Uterus (tissue), 2 donors: ENCODE results near the gene FHIT.

Experiments
- POLR2A ChIP-seq, 2 donors: fragments of 450-650 bp; IDR thresholded peaks; one replicate each; pipeline ENCODE4 v1.6.1; 2016; ENCODE audit warnings: antibody characterized with exemption in 2 of 2, mild to moderate bottlenecking in 1 of 2, moderate library complexity in 1 of 2
- TF ChIP-seq, protein P1 (sequence below), 4 experiments: fragments of 200-600 bp in 2 of 4; fragments of 450-650 bp in 2 of 4; sonication (generic) in 2 of 4; IDR thresholded peaks; one replicate each; pipeline ENCODE4 v1.5.1; 2016 to 2019; ENCODE audit warnings: antibody characterized with exemption in 4 of 4, mild to moderate bottlenecking in 2 of 4, moderate library complexity in 1 of 4

DNA sequence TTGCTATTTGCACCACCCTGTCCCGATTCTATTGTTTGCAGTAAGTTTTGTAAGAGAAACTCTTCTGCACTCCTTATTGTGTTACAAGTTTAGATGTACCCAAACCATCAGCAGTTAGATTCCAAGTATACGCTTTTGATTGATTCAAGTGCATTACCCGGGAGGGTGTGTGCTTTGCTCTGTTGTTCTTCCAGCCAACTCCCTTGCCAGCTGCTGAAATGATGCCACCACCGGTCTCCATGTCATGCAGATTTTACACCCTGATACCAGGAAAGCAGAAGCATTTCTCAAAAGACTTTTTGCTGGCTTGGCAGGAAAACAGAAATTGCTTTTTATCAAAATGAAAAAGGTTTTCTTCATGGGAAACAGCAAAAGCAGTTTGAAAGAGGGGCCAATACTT is 1194.8 kb downstream of the FHIT start:
- TF ChIP-seq, protein P1, sequence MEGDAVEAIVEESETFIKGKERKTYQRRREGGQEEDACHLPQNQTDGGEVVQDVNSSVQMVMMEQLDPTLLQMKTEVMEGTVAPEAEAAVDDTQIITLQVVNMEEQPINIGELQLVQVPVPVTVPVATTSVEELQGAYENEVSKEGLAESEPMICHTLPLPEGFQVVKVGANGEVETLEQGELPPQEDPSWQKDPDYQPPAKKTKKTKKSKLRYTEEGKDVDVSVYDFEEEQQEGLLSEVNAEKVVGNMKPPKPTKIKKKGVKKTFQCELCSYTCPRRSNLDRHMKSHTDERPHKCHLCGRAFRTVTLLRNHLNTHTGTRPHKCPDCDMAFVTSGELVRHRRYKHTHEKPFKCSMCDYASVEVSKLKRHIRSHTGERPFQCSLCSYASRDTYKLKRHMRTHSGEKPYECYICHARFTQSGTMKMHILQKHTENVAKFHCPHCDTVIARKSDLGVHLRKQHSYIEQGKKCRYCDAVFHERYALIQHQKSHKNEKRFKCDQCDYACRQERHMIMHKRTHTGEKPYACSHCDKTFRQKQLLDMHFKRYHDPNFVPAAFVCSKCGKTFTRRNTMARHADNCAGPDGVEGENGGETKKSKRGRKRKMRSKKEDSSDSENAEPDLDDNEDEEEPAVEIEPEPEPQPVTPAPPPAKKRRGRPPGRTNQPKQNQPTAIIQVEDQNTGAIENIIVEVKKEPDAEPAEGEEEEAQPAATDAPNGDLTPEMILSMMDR (IDR thresholded peaks at IDR 0.05), result no peak
- no peak for TF ChIP-seq POLR2A (IDR thresholded peaks at IDR 0.05)
